ENCODE data around the gene POR. TPM values are rescaled to one million over a fixed set of nuclear protein-coding genes. Genes with fewer than 3 reads are reported as not detected.

The POR gene
- total and polyA plus RNA-seq, 12 donors = 37.3 to 203 (median 65.5) TPM

DNA sequence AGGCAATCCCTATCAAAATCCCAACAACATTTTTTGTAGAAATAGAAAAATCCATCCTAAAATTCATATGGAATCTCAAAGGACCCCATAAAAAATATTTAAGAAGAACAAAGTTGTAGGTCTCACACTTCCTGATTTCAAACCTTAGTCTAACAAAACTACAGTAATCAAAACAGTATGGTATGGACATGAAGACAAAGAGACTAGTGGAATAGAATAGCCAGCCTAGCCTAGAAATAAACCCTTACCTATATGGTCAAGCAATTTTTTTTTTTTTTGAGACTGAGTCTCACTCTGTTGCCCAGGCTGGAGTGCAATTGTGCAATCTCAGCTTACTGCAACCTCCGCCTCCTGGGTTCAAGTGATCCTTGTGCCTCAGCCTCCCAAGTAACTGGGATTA, 83.1 kb downstream of the POR start:
- ATAC-seq (no peak), DNase-seq (no peak)
- Histone ChIP-seq H3K27me3 (no peaks in the 10 kb centered on the region), H3K36me3 (peaks cover 0 to 42% (median 4%) of the 10 kb centered on the region in 9 donors), H3K27ac (peak overlapping the region in 1 of 10 donors; percentile 51), H3K9me3 (no peaks in the 10 kb centered on the region), H3K4me3 (no peak overlapping the region), H3K4me1 (peaks cover 12 to 40% (median 15%) of the 10 kb centered on the region in 9 donors)
- TF ChIP-seq, protein P1, sequence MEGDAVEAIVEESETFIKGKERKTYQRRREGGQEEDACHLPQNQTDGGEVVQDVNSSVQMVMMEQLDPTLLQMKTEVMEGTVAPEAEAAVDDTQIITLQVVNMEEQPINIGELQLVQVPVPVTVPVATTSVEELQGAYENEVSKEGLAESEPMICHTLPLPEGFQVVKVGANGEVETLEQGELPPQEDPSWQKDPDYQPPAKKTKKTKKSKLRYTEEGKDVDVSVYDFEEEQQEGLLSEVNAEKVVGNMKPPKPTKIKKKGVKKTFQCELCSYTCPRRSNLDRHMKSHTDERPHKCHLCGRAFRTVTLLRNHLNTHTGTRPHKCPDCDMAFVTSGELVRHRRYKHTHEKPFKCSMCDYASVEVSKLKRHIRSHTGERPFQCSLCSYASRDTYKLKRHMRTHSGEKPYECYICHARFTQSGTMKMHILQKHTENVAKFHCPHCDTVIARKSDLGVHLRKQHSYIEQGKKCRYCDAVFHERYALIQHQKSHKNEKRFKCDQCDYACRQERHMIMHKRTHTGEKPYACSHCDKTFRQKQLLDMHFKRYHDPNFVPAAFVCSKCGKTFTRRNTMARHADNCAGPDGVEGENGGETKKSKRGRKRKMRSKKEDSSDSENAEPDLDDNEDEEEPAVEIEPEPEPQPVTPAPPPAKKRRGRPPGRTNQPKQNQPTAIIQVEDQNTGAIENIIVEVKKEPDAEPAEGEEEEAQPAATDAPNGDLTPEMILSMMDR (IDR thresholded peaks at IDR 0.05) = no peak
- WGBS, 2 donors = 97 to 100% methylated on average over 1 of the region's 1 CpG
- intact Hi-C loops (cut with DNase I) = loop anchor here in 1 of 10 donors (5.0 kb wide), 1 partner anchor 81 kb away; the partner anchor contains the start of gene POR

- DNase-seq (no peak), ATAC-seq (no peak)
- intact Hi-C loops (cut with DNase I) = loop anchor here in 1 of 10 donors (5.0 kb wide), 1 partner anchor 113 kb away; no protein-coding TSS in a partner anchor
- Histone ChIP-seq H3K4me3 (no peak overlapping the region), H3K9me3 (no peaks in the 10 kb centered on the region), H3K27ac (no peak overlapping the region), H3K4me1 (peaks cover 0 to 20% (median 0%) of the 10 kb centered on the region in 9 donors), H3K27me3 (no peaks in the 10 kb centered on the region), H3K36me3 (peaks cover 0 to 65% (median 8%) of the 10 kb centered on the region in 9 donors)
- 94 to 97% methylated on average over 11 of the region's 11 CpGs for WGBS, 2 donors
- TF ChIP-seq, protein P1 (IDR thresholded peaks at IDR 0.05) = no peak
Observed at GRCh38 chr7:76000566-76000965, 85.6 kb downstream of the POR start.

DNA sequence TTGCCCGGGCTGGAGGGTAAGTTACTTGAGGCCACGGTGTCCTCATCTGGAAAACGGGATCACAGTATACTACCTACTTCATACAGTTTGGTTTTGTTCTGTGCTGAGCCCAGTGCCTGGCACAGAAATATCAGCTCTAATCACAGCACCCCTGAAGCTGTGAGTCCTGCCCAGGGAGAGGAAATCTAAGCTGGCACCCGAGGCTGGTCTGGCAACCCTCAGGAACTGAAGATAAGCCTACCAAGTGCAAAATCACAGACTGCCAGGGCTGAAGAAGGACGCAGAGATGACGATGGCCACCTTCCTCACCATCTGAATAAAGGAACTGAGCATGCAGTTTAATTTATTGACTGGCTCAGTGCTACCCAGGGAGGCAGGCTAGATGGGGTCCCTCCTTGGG, 87.2 kb downstream of the POR start:
- Histone ChIP-seq H3K4me3 (no peak overlapping the region), H3K4me1 (peaks cover 0 to 11% (median 0%) of the 10 kb centered on the region in 9 donors), H3K36me3 (peaks cover 0 to 57% (median 8%) of the 10 kb centered on the region in 9 donors), H3K27ac (no peak overlapping the region), H3K9me3 (no peaks in the 10 kb centered on the region), H3K27me3 (no peaks in the 10 kb centered on the region)
- TF ChIP-seq, protein P1 (IDR thresholded peaks at IDR 0.05) = no peak
- no peak for DNase-seq
- ATAC-seq = peak in 3 of 8 donors; percentile 57 to 74 (median 68)
- WGBS, 2 donors = 74 to 80% methylated on average over 6 of the region's 6 CpGs
- intact Hi-C loops (cut with DNase I) = loop anchor here in 1 of 10 donors (5.0 kb wide), 1 partner anchor 115 kb away; no protein-coding TSS in a partner anchor

DNA sequence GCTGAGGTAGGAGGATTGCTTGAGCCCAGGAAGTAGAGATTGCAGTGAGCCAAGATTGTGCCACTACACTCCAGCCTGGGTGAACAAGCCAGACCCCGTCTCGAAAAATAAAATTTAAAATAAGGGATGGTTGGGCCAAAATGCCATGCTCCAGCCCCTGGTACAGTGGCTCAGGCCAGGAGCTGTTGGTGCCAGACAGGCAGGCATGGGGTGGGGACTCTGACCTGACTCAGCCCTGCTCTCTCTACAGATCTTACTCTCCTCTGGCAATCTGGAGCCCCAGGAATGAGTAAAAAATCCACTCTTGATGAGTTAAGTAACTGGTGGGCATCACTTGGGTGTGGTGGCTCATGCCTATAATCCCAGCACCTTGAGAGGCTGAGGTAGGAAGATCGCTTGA, 87.9 kb downstream of the POR start:
- ATAC-seq = no peak
- TF ChIP-seq, protein P1 (IDR thresholded peaks at IDR 0.05) = no peak
- Histone ChIP-seq H3K27ac (no peak overlapping the region), H3K36me3 (peaks cover 0 to 57% (median 8%) of the 10 kb centered on the region in 9 donors), H3K4me1 (peaks cover 0 to 6% (median 0%) of the 10 kb centered on the region in 9 donors), H3K4me3 (no peak overlapping the region), H3K27me3 (no peaks in the 10 kb centered on the region), H3K9me3 (no peaks in the 10 kb centered on the region)
- 98% methylated on average over 3 of the region's 3 CpGs for WGBS, 2 donors
- no peak for DNase-seq
- intact Hi-C loops (cut with DNase I) = loop anchor here in 1 of 10 donors (5.0 kb wide), 1 partner anchor 116 kb away; no protein-coding TSS in a partner anchor
